HG03066 (cell line): ENCODE results near the gene HEMK1.
A peak's percentile ranks its signal among the peaks of the same experiment; 100 is the strongest.

ENCODE experiments used
- ATAC-seq: cut with Tn5 transposase; IDR thresholded peaks from one replicate; pipeline ENCODE4 v1.9.1; 2021; ENCODE audit warnings: low read depth; ENCODE audit not compliant: unreplicated experiment

Gene HEMK1

DNA sequence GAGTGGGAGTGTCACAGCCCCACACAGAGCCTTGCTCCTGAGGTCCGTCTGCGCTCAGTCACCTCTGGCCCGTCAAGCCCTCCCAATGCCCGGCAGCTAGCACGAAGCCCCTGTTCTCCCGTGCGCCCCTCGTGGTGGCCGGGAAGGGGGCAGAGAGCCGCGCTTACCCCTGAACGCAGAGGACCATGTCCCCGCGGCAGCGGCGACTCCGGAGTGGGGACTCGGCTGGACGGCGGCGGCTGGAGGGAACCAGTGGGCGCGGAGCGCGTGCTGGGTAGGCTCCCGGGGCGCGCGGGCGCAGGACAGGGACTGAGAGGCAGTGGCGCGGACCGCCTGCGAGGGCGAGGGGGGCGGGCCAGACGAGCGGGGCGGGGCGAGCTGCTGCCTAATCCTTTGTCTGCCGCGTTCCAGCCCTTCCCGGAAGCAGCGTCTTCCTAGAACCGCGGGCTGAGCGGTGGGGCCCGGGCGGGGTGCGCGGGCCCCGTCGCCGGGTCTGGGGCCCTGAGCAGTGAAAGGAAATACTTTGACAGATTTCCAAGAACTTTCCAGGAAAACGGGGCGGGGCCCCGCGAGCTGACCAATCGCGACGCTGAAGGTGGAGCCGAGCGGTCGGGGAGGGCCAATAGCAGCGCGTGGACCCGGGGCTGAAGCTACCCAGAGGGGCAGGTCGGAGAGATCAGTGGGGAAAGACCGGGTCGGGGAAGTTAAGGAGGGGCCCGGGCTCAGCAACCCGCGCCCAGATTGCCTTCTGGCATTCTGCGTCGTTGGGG lies 42.3 kb downstream of the HEMK1 start, which contains the start of gene CISH:
CISH (minus strand) TSS at position 311 of the 770 bp plus-strand sequence; CDS start at position 187, 124 bp downstream.
- peak; percentile 76 for ATAC-seq

DNA sequence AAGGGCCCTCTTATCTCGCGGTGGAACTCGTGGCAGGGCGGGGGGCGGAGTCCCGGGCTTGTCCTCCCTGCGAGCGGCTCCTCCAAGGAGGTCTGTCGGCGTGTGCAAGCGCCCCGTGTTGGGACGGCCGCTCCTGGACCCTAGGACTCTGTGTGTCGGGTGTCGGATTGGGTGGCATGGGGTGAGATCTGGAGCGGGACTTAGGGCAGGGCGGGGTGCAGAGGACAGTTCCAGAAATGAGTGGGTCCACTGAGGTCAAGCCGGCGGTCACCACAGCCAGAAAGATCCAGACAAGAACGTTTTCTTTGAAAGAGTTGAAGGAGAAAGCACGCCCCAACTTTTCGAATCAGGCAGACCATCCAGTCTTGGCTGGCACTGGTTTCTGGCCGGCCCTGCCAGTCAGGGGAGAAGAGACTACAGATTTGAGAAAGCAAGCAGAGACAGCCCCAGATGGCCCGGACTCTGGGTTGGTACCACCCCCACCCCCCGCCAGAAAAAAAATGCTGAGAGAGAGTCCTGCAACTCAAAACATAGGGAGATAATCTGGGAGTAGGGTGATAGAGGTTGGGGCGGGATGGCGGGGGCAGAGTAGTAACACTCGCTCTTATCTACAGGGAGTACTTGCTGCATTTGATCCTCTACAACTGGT lies 43.0 kb downstream of the HEMK1 start:
- peak; percentile 9 for ATAC-seq

DNA sequence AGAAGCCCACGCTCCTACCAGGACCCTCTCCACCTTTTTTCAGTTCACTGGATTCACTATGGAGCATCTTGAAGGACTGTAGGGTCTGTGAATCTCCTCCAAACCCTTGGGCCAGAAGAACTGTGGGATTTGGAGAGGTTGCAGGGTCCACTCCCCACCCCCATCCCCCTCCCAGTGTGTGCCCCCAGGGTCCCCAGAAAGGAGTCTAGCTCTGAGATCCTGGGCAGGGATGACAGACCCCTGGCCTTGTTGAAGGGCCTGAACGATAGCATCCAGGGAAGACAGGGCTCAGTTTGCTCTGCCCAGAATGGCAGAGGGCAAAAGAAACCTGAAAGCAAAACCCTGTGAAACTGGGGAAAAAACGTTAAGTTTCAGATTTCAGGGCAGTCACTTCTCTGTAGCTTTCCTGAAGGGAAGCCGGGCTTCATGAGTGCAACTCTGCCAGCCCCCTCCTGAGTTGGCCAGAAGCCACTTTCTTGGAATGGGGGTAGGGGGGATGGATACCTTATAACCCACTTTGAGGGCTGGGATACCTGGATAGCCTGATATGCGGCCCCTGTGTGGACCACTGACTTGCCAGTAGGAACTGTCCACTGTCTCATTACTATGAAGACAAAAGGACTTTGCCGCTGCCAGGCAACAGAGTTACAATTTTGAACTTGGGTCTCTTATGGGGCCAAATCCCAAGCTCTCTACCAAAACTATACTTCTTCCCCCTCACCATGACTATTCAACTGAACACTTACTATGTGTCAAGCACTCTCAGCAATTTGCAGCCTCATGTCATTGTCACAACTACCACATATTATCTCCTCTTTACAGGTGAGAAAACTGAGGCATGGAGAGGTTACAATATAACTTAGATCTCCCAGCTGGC lies 43.9 kb downstream of the HEMK1 start:
- ATAC-seq = no peak

DNA sequence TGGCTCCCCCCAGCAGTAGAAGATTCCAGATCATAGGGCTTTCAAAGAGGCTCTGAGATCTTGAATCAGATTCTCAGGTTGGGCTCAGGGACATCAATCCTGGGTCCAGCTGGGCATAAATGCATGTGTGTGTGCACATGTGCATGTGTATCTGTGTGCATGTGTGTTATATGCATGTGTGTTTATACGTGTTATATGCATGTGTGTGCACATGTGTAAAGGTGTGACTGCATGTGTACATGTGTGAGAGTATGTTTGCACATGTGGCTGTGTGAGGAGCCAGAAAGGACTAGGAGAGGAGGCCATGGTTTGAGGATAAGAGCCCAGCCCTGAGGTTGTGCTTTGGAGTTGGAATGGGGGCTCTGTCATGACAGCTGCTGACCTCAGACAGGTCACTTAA lies 45.9 kb downstream of the HEMK1 start:
- ATAC-seq = no peak

DNA sequence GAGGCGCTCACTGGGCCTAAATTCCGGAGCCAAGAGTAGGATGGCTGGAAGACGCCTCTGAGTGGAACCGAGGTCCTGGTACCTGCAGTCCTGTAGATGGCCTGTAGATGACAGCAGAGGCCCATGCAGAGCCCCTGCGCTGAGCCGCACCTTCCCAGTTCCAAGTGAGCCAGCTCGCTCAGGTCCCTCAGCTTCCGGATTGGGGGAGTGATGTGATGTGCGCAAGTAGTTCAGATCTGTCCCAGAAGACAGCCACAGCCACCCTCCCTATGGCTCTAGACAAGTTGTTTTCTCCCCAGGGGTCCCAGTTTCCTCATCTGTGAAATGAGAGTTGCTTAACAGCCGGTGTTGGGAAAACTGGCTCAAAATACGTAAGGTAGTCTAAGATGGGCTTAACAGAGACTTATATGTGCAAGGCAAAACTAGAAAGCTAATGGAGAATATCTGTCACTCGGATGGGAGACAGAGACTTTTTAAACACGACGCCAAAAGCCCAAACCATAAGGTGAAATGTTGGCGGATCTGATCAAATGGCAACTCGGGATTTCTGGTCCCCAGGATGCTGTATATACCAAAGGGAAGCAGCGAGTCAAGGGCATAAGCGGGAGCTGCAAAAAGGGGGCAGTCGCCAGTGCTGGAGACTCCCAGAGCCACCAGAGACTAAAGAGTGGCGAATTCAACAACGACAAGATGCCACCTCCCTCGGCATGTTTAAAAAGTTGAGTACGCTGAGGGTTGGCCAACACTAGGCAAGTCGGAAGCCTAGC lies 46.9 kb downstream of the HEMK1 start:
- ATAC-seq = peak; percentile 13

DNA sequence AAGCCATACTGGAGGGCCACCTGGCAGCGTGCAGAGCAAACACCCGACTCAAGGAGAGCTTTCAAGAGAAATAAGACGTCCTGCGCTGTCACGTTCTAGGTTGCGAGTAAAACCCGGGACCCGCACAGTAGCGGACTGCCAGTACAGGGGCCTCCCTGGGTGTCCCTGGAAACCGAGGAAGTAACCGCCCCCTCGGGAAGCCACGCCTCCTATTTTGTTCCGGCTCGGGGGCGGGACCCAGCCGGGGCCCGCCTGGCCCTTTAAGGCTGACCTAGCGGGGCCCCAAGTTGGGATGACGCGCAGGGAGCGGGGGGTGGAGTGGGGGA lies 47.4 kb downstream of the HEMK1 start:
- ATAC-seq = peak; percentile 58

DNA sequence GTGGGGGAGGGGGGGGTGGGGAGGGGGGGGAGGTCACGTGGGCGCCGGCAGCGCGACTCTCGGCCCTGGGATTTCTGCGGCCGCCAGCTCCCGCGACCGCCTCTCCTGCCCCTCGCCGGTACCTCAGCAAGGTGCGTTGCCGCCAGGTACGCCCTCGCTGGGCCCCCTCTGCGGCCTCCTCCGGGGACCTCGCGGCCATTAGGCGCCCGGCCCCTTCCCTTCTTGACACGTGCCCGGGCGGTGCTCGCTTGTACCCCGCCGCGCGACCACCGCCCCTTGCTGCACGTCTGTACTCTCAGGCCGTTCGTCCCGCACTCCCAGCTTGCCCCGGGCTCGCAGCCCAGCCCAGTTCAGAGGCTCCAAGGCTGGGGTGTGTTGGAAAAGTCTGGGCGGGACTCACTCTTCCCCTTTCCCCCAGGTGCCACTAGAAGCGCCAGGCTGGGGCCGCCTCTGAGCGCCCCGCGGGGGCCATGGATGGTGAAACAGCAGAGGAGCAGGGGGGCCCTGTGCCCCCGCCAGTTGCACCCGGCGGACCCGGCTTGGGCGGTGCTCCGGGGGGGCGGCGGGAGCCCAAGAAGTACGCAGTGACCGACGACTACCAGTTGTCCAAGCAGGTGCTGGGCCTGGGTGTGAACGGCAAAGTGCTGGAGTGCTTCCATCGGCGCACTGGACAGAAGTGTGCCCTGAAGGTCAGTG lies 47.9 kb downstream of the HEMK1 start, which contains the start of gene MAPKAPK3:
MAPKAPK3 (plus strand) TSS at position 56 of the 696 bp plus-strand sequence; CDS start at position 471, 415 bp downstream.
- peak; percentile 14 for ATAC-seq

DNA sequence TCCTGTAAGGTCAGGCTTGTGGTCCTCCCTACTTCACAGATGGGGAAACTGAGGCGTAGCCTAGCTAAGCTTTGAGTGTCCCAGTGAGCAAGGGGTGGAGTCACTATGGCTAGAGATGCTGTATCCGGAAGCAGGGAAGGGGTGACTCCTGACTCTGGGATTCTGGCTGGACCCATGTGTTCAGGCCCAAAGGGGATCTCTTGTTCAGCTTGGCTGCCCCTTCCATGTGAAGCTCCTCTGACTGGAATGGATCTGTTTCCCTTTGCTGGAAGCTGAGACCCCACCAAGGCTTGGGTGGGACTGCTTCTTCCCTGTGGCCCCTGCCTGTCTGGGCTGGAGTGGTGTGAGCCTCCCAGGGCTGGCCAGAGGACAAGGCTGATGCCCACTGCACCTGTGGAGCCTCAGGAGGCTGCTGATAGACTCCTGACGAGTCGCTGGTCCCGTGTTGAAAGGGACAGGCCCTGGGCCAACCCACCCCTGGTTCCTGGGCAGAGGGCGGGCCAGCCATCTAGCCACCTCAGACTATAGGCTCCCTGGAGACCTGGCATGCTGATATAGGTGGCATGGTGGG lies 48.7 kb downstream of the HEMK1 start:
- no peak for ATAC-seq

DNA sequence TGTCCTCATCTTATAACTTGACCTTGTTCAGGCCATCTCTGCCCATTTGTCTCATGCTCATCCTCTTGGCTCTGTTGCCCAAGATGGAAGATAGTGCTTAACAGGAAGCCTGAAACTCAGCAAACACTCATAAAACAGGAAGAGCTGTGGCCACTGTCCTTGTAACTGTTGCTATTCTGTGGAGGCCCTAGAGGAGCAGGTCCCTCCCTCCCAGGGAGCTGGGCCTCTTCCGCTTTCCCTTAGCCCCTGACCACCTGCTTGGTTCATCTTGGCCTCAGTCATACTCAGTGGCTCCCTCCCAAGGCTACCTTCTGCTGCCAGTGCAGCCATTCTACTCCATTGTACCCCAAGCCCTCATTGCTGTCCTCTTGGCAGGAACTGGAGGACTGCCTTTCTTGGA lies 51.1 kb downstream of the HEMK1 start:
- ATAC-seq = no peak

DNA sequence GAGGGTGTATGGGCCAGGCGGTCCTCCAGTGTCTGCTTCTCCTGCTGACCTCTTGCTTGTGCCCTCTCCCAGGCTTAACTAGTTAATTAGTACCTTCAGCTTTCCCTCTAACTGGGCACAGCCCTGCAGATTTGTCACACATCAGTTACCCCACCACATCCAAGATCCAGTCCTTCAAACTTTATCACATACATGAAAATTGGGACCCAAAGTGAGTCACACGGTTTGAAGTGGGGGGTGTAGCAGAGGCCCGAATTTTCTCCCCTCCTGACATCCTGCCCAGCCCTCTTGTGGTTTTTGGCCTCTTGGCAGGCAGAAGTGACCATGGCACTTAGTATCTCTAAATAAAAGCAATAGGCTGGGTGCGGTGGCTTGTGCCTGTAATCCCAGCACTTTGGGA lies 51.5 kb downstream of the HEMK1 start:
- no peak for ATAC-seq

DNA sequence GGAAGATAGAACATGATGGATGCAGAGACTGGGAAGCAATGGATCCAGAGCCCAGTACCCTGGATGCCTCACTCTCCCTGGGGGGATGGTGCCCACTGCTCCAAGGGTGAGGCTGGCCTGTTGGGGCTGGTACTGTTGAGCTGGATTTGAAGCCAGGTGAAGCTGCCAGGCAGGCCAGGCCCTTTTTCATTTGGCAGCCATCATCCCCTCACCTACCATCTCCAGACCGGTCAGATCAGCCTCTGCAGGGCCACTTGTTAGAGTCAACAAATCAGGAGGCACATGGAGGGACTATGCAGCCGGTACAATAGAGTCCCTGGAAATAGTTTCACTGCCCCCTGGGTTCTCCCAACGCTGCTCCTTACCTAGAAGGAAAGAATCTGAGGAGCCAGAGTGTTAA lies 53.6 kb downstream of the HEMK1 start:
- ATAC-seq = no peak

DNA sequence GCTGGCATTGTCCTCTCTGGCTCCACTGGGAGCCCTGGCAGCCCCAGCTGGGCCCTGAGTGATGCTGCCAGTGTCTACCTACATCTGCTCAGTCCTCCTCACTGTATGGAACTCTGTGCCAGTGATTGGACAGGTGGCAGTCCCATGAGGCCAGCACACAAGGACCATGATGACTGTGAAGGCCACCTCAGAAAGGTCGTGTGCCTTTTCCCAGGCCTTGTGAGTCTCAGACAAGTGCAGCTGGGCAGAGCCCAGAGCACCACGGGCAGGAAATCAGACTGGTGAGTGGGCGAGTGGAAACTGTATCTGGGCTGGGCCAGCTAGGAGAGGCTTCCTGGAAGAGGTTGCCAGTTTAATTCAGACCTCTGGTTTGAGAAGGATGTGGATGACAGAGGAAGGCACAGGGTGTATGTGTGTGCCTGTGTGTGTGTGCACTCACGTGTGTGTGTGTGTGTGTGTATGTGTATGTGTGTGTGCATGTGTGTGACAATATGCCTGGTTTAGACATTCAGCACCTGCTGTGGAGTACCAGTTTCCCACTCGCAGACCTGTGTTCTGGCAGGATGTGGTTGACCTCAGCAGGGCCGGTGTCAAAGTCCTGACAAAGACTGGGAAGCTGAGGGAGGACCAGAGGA lies 54.6 kb downstream of the HEMK1 start:
- ATAC-seq = no peak

DNA sequence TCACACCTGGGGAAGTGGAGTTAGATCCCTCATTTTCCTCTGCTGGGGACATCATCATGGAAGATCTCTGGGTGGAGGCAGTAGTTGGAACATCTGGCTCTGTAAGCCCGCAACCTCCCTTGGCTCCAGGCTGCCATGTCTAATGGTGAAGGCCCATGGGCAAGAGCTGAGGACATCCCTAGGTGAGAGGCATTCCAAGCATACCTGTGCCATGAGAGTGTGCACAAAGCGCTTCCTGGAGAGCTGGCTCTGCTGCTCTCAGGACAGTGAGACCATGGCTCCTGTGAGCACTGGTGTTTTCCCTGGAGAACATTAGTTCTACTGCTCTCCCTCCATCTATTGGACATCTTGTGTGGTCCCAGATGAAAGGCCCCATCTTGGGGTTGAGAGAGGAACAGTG lies 55.3 kb downstream of the HEMK1 start:
- no peak for ATAC-seq

DNA sequence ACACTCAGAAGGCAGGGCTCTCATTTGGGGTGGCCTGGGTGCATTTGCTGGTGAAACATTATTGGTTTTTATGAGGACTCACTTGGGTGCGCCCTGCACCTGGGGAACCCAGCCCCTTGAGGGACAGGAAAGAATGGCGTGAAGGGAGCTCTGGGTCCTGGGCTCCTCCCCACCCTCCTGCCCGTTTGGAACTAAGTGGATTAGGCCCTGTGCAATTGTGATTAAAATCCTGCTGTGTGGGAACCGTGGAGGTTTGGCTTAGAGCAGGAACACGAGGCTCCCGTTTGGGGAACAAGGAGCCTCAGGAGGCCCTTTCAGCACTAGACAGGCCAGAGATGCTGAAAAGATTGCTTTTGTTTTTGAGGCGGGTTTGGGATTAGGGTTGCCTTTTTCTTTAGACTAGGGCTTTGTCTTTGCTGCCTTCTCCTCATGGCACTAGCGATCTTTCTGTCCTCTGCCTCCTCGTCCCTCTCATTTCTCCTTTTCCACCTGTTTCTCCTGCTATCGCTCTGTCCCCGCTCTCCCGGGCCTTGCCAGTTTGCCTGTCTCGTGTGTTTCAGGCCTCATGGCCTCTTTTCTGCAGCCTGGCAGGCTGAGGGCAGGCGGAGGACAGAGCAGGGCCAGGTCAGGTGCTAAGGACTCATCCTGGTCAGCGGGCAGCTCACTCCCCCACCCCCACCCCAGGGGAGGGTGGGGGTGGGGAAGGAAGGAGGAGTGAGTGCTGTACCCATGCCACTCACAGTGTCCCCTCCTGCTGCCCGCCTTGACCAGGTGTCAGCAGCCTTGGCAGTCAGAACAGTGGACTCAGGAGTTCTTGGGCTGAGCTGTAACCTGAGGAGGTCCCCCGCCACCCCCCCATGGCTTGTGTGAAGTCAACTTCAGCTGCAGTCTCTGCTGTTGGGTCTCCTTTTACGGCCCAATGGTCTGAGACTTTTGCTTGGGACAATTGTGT lies 56.2 kb downstream of the HEMK1 start:
- ATAC-seq = no peak

DNA sequence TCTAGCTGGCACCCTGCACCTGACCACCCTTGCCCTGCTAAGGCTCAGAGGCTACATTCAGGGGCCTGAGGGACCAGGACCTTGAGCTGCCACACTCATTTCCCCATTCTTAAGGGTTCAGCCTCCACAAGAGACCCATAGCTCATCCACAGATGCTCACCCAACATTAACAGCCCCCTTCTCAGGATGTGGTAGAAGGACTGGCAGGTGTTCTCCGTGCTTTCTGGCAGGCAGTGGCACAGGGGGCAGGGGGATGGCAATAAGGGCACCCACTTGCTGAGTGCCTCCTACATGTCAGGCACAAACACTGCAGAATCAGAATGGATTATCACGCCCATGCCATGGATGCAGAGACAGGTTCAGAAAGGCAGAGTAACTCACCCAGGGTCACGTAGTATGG lies 57.1 kb downstream of the HEMK1 start:
- no peak for ATAC-seq

DNA sequence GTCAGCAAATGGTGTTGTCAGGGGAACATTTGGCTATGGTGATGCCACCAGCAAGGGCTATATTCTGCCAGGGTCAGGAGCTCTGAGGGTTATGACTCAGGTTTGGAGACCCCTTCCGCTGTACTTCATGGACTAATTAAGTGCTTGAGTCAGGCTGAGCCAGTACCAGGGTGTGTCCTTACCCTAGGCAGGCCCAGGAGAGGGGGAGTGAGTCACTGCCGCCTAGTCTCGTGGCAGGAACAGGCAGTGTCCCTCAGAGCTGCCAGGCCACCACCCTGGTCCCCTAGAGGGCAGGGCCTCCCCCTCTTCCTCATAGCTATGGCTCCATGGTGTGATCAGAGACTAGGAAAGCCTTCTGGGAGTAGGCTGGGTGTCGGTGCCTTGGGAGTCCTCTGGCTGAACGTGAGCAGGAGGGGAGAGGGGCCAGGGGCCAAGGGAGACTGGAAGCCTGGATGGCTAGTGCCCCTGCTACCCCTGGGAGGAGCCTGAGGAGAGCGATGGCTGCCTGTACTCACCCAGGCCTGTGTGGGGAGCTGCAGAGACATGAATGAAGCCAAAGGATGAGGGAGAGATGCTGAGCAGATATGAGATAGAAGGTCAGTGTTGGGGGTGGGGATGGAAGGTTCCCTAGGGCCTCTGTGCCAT lies 58.2 kb downstream of the HEMK1 start:
- ATAC-seq = no peak

DNA sequence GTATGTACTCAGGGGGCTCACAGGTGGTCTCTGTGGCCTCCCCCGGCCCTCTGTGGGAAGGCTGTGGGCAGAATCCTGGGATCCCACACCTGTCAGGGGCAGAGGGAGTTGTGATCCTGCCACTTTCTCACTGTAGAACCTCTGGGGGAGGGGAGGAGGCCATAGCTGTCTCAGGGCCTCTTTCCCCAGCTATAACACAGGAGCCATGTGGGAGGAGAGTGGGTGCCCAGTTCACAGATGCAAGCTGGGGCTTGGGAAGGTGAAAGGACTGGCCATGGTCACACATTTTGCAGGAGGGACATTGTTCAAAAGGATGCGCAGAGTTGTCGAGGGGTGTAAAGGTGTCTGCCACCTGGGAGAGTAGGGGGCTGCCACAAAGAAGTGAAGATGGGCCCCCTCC lies 59.3 kb downstream of the HEMK1 start:
- no peak for ATAC-seq

DNA sequence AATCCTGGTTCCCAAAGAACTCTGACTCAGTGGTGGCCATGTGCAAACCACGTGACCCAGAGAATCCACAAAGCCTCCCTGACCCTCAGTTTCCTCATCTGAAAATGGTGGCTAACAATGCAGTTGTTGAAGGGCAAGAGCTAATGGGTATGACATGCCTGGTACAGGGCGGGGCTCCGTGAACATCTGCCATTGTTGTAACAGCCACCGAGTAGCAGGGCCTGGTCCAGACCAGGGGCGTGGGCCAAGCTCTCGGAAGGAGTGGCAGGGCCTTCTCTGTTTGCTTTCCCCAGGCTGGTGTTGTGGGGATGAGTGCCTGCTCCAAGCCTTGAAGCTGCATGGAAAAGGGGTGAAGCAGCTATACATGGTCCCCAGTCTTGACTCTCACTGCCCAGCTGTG lies 61.1 kb downstream of the HEMK1 start:
- no peak for ATAC-seq
